GM06990 (cell line): Measurements from ENCODE around the gene KRTAP6-1.

Experiments
- DNase-seq: peaks from one replicate; pipeline ENCODE4 v3.0.0-alpha.2; 2011; ENCODE audit not compliant: insufficient read length; ENCODE audit errors: extremely low read depth
- H3K27me3 ChIP-seq: replicated peaks from 2 replicates; pipeline ENCODE4 v1.6.0; 2011; ENCODE audit warnings: low read length; ENCODE audit not compliant: control insufficient read depth, insufficient read depth
- H3K36me3 ChIP-seq: 2 replicates; pipeline ENCODE4 v1.5.1; 2011; ENCODE audit warnings: low read length; ENCODE audit not compliant: control insufficient read depth, insufficient read depth
- H3K4me3 ChIP-seq: replicated peaks from 2 replicates; pipeline ENCODE4 v1.5.1; 2011; ENCODE audit warnings: low read depth, mild to moderate bottlenecking, control low read depth, low read length
- TF ChIP-seq, protein P1 (sequence below): IDR thresholded peaks from 2 replicates; pipeline ENCODE4 v1.5.1; 2011; ENCODE audit warnings: low read length, control low read depth, mild to moderate bottlenecking, inconsistent platforms; ENCODE audit not compliant: insufficient read depth, poor library complexity, severe bottlenecking

Gene KRTAP6-1

DNA sequence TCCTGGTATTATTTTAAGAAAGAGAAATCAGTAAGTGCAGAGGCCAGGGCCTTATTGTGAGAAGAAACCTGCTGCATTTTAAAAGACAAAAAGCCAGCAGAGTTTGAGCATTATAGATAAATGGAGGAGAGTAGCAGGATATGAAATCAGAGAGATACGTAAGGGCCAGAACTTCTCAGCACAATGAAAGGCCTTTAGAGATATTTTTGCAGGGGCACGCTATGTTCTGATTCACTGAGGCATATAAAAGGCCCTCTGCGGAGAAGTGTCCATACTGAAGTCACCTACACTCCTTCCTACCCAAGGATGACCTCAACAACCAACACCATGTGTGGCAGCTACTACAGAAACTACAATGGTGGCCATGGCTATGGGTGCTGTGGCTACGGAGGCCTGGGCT, 21.6 kb downstream of the KRTAP6-1 start, which contains the start of gene KRTAP6-3:
KRTAP6-3 (plus strand) TSS at position 301 of the 400 bp plus-strand sequence; CDS start at position 307, 6 bp downstream.
- Histone ChIP-seq H3K27me3 (no peaks in the 10 kb centered on the region), H3K4me3 (no peak within 1 kb of the TSS), H3K36me3 (no peaks in the 10 kb centered on the region)
- TF ChIP-seq, protein P1, sequence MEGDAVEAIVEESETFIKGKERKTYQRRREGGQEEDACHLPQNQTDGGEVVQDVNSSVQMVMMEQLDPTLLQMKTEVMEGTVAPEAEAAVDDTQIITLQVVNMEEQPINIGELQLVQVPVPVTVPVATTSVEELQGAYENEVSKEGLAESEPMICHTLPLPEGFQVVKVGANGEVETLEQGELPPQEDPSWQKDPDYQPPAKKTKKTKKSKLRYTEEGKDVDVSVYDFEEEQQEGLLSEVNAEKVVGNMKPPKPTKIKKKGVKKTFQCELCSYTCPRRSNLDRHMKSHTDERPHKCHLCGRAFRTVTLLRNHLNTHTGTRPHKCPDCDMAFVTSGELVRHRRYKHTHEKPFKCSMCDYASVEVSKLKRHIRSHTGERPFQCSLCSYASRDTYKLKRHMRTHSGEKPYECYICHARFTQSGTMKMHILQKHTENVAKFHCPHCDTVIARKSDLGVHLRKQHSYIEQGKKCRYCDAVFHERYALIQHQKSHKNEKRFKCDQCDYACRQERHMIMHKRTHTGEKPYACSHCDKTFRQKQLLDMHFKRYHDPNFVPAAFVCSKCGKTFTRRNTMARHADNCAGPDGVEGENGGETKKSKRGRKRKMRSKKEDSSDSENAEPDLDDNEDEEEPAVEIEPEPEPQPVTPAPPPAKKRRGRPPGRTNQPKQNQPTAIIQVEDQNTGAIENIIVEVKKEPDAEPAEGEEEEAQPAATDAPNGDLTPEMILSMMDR, result no peak
- DNase-seq, result no peak

DNA sequence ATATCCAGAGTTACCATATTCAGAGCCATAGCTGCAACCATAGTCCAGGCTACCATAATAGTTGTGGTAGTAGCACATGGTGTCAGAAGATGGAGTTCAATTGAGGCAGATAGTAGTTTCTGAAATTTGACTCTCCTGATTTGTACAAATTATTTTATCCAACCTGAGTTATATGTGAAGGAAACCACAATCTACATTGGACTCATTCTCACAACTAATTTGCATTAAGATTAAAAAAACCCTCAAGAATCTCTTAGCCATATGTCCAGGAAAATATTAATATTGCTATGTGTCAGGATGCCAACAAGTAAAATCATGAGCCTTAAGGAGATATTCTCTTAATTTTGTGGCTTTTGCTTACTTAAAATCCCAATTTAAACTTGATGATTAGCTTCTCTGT, 23.4 kb downstream of the KRTAP6-1 start, which contains the start of gene KRTAP22-2:
KRTAP22-2 (minus strand) TSS at position 101 of the 400 bp plus-strand sequence.
- TF ChIP-seq, protein P1, result no peak

DNA sequence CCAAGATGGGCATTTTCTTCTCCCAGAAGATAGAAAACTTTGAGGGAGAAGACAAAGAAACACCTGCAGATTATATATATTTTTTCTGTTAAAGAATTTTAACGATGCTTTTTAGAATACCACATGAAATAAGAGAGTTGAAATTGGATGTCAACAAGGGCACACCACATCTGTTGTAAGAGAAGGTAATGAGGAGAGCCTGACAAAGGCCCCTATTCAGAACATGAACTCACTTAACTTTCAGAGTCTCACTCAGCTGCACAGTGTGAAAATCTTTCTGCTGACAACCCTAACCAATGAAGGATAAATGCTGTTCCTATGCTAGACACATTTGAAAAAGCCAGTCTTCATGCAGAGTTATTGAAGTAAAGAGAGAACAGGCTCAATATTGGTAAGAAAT, 30.9 kb downstream of the KRTAP6-1 start:
- TF ChIP-seq, protein P1, result no peak
- no peak overlapping the region for H3K4me3 ChIP-seq

More for the DNA sequence above, 23.4 kb downstream of the KRTAP6-1 start, which contains the start of gene KRTAP22-2:
- no peak for DNase-seq
- H3K4me3 ChIP-seq, result no peak within 1 kb of the TSS
- no peaks in the 10 kb centered on the region for H3K36me3 ChIP-seq
- H3K27me3 ChIP-seq, result no peaks in the 10 kb centered on the region

DNA sequence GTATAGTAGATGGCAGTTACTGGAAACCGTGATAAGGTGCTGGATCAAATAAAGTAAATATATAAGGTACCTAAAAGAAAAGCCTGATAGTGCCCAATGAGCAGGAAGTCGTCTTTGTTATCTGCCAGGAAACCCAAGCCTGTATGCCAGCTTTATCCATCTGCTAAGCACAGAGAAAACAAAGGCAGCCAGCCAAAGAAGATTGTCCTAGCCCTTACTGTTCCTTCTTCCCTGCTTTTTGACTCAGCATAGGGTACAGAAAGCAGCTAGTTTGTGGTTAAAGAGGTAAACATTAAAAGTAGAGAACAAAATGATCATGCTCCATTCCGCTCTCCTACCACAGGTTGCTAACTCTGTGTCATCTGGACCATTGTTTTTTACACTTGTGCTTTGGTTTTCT, 33.6 kb downstream of the KRTAP6-1 start:
- H3K4me3 ChIP-seq, result no peak overlapping the region
- H3K36me3 ChIP-seq, result no peaks in the 10 kb centered on the region
- no peaks in the 10 kb centered on the region for H3K27me3 ChIP-seq
- TF ChIP-seq, protein P1, result no peak
- DNase-seq, result no peak

More for the DNA sequence above, 30.9 kb downstream of the KRTAP6-1 start:
- H3K36me3 ChIP-seq, result no peaks in the 10 kb centered on the region
- H3K27me3 ChIP-seq, result no peaks in the 10 kb centered on the region
- DNase-seq, result no peak

DNA sequence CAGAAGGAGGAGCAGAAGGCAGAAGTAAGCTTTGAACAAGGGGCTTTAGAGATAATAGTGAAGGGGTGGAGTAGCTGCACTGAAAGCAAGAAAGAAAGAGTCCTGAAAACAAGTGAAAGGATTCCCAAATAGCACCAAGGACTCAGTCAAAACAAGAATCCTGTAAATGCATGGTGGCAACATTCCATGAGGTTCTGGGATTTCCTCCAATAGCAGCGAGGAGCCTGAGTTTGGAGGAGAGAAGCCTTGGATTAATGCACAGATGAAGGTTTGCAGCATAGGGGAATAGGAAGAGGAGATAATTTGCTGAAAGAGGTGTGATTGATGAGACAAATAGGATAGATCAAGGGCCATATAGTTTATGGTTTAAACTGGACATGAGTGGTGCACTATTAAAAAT, 34.4 kb downstream of the KRTAP6-1 start:
- Histone ChIP-seq H3K36me3 (no peaks in the 10 kb centered on the region), H3K4me3 (no peak overlapping the region), H3K27me3 (no peaks in the 10 kb centered on the region)
- no peak for DNase-seq
- TF ChIP-seq, protein P1, result no peak

DNA sequence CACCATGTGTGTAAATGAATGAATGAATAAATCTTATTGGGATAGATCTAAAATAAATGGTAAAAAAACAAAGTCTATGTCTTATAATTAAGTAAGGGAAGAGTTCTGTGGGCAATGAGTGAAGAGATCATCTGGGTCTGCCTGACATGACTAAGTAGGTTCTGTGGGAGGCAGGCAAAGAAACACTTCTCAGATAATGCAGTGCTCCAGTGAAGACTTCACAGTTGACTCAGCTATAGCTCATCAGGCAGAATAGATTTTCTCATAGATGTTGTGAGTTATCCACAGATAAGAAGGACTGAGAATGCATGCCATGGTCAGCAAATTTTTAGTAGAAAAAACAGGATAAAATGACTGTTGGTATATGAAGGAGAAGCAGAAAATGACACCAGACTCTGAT, 36.0 kb downstream of the KRTAP6-1 start:
- H3K27me3 ChIP-seq, result no peaks in the 10 kb centered on the region
- H3K36me3 ChIP-seq, result no peaks in the 10 kb centered on the region
- no peak for DNase-seq
- no peak overlapping the region for H3K4me3 ChIP-seq
- TF ChIP-seq, protein P1, result no peak
